ENCODE measurements around the gene UGT1A9. TPM values are rescaled to one million over a fixed set of nuclear protein-coding genes. Genes with fewer than 3 reads are reported as not detected.

Gene UGT1A9
- total RNA-seq, 1 donor from 2014 or later, result not detected

- H3K27me3 ChIP-seq (ENCODE audit: low read depth), result peaks cover 4% of the 10 kb centered on the region
- peak; percentile 22 for DNase-seq
- no peaks in the 10 kb centered on the region for H3K9me3 ChIP-seq
- intact Hi-C loops (cut with DNase I), result no loop called here
- H3K4me1 ChIP-seq, result no peaks in the 10 kb centered on the region
- H3K4me3 ChIP-seq, result no peak overlapping the region
- no peaks in the 10 kb centered on the region for H3K36me3 ChIP-seq
- no peak overlapping the region for H3K27ac ChIP-seq
- TF ChIP-seq, protein P1, sequence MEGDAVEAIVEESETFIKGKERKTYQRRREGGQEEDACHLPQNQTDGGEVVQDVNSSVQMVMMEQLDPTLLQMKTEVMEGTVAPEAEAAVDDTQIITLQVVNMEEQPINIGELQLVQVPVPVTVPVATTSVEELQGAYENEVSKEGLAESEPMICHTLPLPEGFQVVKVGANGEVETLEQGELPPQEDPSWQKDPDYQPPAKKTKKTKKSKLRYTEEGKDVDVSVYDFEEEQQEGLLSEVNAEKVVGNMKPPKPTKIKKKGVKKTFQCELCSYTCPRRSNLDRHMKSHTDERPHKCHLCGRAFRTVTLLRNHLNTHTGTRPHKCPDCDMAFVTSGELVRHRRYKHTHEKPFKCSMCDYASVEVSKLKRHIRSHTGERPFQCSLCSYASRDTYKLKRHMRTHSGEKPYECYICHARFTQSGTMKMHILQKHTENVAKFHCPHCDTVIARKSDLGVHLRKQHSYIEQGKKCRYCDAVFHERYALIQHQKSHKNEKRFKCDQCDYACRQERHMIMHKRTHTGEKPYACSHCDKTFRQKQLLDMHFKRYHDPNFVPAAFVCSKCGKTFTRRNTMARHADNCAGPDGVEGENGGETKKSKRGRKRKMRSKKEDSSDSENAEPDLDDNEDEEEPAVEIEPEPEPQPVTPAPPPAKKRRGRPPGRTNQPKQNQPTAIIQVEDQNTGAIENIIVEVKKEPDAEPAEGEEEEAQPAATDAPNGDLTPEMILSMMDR (IDR thresholded peaks at IDR 0.05), result no peak
- no peak for ATAC-seq
Observed at GRCh38 chr2:233818639-233819621, 147.2 kb downstream of the UGT1A9 start.

GRCh38 chr2:233819884-233820773 is 148.4 kb downstream of the UGT1A9 start:
- Histone ChIP-seq H3K4me1 (no peaks in the 10 kb centered on the region), H3K9me3 (no peaks in the 10 kb centered on the region), H3K36me3 (no peaks in the 10 kb centered on the region), H3K4me3 (no peak overlapping the region), H3K27ac (no peak overlapping the region), H3K27me3 (ENCODE audit: low read depth) (peaks cover 4% of the 10 kb centered on the region)
- TF ChIP-seq, protein P1 (IDR thresholded peaks at IDR 0.05), result no peak
- intact Hi-C loops (cut with DNase I), result no loop called here
- ATAC-seq, result peak in 1 of 2 donors; percentile 6
- DNase-seq, result no peak

- TF ChIP-seq, protein P1 (IDR thresholded peaks at IDR 0.05), result no peak
- H3K4me1 ChIP-seq, result no peaks in the 10 kb centered on the region
- peaks cover 4% of the 10 kb centered on the region for H3K27me3 ChIP-seq (ENCODE audit: low read depth)
- no peaks in the 10 kb centered on the region for H3K9me3 ChIP-seq
- H3K27ac ChIP-seq, result no peak overlapping the region
- intact Hi-C loops (cut with DNase I), result no loop called here
- no peaks in the 10 kb centered on the region for H3K36me3 ChIP-seq
- no peak for ATAC-seq
- no peak for DNase-seq
- no peak overlapping the region for H3K4me3 ChIP-seq
Observed at GRCh38 chr2:233820774-233821105, 149.0 kb downstream of the UGT1A9 start.

DNA sequence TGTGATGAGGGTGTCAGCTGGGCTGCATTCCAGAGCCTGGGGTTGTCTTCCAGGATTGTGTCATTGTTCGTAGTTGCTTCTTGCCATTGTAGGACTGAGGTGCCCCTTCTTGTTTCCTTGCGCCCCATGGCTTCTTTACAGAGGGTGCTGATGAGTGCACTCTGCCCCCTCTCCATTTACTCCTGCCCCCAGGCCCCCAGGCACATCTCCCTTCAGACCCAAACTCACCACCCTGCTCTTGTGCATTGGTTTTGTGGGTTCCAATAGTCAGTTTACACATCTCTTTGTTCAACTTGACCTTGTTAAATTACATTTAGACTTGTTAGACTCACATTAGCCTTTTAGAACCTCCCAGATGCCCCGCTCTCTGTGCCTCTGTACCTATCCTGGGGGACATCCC is 149.5 kb downstream of the UGT1A9 start:
- Histone ChIP-seq H3K27me3 (ENCODE audit: low read depth) (peaks cover 4% of the 10 kb centered on the region), H3K4me3 (no peak overlapping the region), H3K36me3 (no peaks in the 10 kb centered on the region), H3K27ac (no peak overlapping the region), H3K4me1 (no peaks in the 10 kb centered on the region), H3K9me3 (no peaks in the 10 kb centered on the region)
- DNase-seq (no peak), ATAC-seq (no peak)
- TF ChIP-seq, protein P1 (IDR thresholded peaks at IDR 0.05), result no peak
- intact Hi-C loops (cut with DNase I), result no loop called here

- no peak for DNase-seq
Observed at GRCh38 chr2:233821709-233822100, 150.0 kb downstream of the UGT1A9 start.

More at GRCh38 chr2:233821709-233822100, 150.0 kb downstream of the UGT1A9 start:
- Histone ChIP-seq H3K27me3 (ENCODE audit: low read depth) (peaks cover 4% of the 10 kb centered on the region), H3K36me3 (no peaks in the 10 kb centered on the region), H3K27ac (no peak overlapping the region), H3K9me3 (no peaks in the 10 kb centered on the region), H3K4me3 (no peak overlapping the region), H3K4me1 (no peaks in the 10 kb centered on the region)
- intact Hi-C loops (cut with DNase I), result no loop called here
- no peak for ATAC-seq
- TF ChIP-seq, protein P1 (IDR thresholded peaks at IDR 0.05), result no peak

Data from lower lobe of right lung (tissue), 2 donors.